CD4-positive, alpha-beta T cell treated with Interferon alpha-2 for 1 hour (primary cell): Measurements from ENCODE around the gene VSTM2B.
"Not testable (repeated sequence)": the region's sequence is repeated elsewhere in the genome, so short reads cannot be mapped to it uniquely, and the experiment has no call there.

Experiments used
- DNase-seq, 2 donors: peaks; one replicate each; pipeline ENCODE4 v3.0.0-alpha.2; 2020 to 2022

Gene VSTM2B

GRCh38 chr19:29532956-29533355, 7.2 kb downstream of the VSTM2B start:
- no peak for DNase-seq

GRCh38 chr19:29533578-29534544, 8.1 kb downstream of the VSTM2B start:
- DNase-seq = no peak

GRCh38 chr19:29535214-29535831, 9.5 kb downstream of the VSTM2B start:
- no peak for DNase-seq

GRCh38 chr19:29535984-29536508, 10.3 kb downstream of the VSTM2B start:
- DNase-seq = no peak

- DNase-seq = no peak
These were observed 11.4 kb downstream of the VSTM2B start for GRCh38 chr19:29537181-29537580.

- DNase-seq = no peak
These were observed 11.8 kb downstream of the VSTM2B start for GRCh38 chr19:29537601-29538000.

GRCh38 chr19:29538146-29538545, 12.4 kb downstream of the VSTM2B start:
- no peak for DNase-seq

- DNase-seq = no peak
These were observed 12.9 kb downstream of the VSTM2B start for GRCh38 chr19:29538651-29539050.

GRCh38 chr19:29539131-29539530, 13.3 kb downstream of the VSTM2B start:
- DNase-seq = no peak

- no peak for DNase-seq
These were observed 13.9 kb downstream of the VSTM2B start for GRCh38 chr19:29539670-29540069.

- DNase-seq = no peak
These were observed 14.3 kb downstream of the VSTM2B start for GRCh38 chr19:29540114-29540513.

GRCh38 chr19:29541473-29542253, 15.9 kb downstream of the VSTM2B start:
- DNase-seq = no peak

GRCh38 chr19:29542327-29542726, 16.5 kb downstream of the VSTM2B start:
- no peak for DNase-seq

- DNase-seq = no peak
These were observed 17.0 kb downstream of the VSTM2B start for GRCh38 chr19:29542776-29543175.

- no peak for DNase-seq
These were observed 17.6 kb downstream of the VSTM2B start for GRCh38 chr19:29543381-29543780.

- no peak for DNase-seq
These were observed 19.0 kb downstream of the VSTM2B start for GRCh38 chr19:29544656-29545360.

- DNase-seq = not testable (repeated sequence)
These were observed 19.7 kb downstream of the VSTM2B start for GRCh38 chr19:29545447-29545846.

- DNase-seq = no peak
These were observed 20.2 kb downstream of the VSTM2B start for GRCh38 chr19:29545866-29546582.

- no peak for DNase-seq
These were observed 20.9 kb downstream of the VSTM2B start for GRCh38 chr19:29546583-29547190.

GRCh38 chr19:29547361-29547960, 21.7 kb downstream of the VSTM2B start:
- DNase-seq = no peak

GRCh38 chr19:29547981-29548380, 22.2 kb downstream of the VSTM2B start:
- DNase-seq = no peak
